Measurements from ENCODE around the gene C2.

Gene C2

GRCh38 chr6:31933537-31933936 is 6.0 kb downstream of the C2 start:
- no peak for TF ChIP-seq CTCF (IDR thresholded peaks at IDR 0.05)
- TF ChIP-seq ZFX (IDR thresholded peaks at IDR 0.05; ENCODE audit: borderline replicate concordance): no peak
- no peak overlapping the region for H3K27ac ChIP-seq

- TF ChIP-seq CTCF (IDR thresholded peaks at IDR 0.05) (no peak), ZFX (IDR thresholded peaks at IDR 0.05; ENCODE audit: borderline replicate concordance) (no peak)
- H3K27ac ChIP-seq: no peak overlapping the region
Measured at GRCh38 chr6:31935021-31935420, 7.5 kb downstream of the C2 start.

GRCh38 chr6:31935823-31936222 is 8.3 kb downstream of the C2 start:
- H3K27ac ChIP-seq: no peak overlapping the region

GRCh38 chr6:31940256-31940664 is 12.7 kb downstream of the C2 start:
- TF ChIP-seq CTCF (IDR thresholded peaks at IDR 0.05) (no peak), ZFX (IDR thresholded peaks at IDR 0.05; ENCODE audit: borderline replicate concordance) (no peak)
- no peak overlapping the region for H3K27ac ChIP-seq

More at GRCh38 chr6:31935823-31936222, 8.3 kb downstream of the C2 start:
- TF ChIP-seq ZFX (IDR thresholded peaks at IDR 0.05; ENCODE audit: borderline replicate concordance) (no peak), CTCF (IDR thresholded peaks at IDR 0.05) (no peak)

GRCh38 chr6:31943742-31944141 is 16.2 kb downstream of the C2 start:
- TF ChIP-seq CTCF (IDR thresholded peaks at IDR 0.05): no peak
- no peak for TF ChIP-seq ZFX (IDR thresholded peaks at IDR 0.05; ENCODE audit: borderline replicate concordance)
- H3K27ac ChIP-seq: no peak overlapping the region

- no peak overlapping the region for H3K27ac ChIP-seq
- TF ChIP-seq CTCF (IDR thresholded peaks at IDR 0.05) (no peak), ZFX (IDR thresholded peaks at IDR 0.05; ENCODE audit: borderline replicate concordance) (no peak)
Measured at GRCh38 chr6:31945154-31945506, 17.6 kb downstream of the C2 start.

GRCh38 chr6:31945507-31946369 is 18.2 kb downstream of the C2 start, which contains the start of gene CFB:
Gene CFB, plus strand, starts transcription at chr6:31946095. Its CDS starts 127 bp downstream, at chr6:31946222.
- TF ChIP-seq CTCF (IDR thresholded peaks at IDR 0.05): no peak
- TF ChIP-seq ZFX (IDR thresholded peaks at IDR 0.05; ENCODE audit: borderline replicate concordance): no peak
- no peak within 1 kb of the TSS for H3K27ac ChIP-seq
